H9 (cell line): ENCODE measurements around the gene IFIT5. TPM values are rescaled to one million over a fixed set of nuclear protein-coding genes. Genes with fewer than 3 reads are reported as not detected.

Experiments
- DNase-seq: peaks from one replicate; pipeline ENCODE4 v3.0.0-alpha.2; 2017
- H2AFZ ChIP-seq: one replicate; pipeline ENCODE4 v1.6.1; 2013; ENCODE audit warnings: mild to moderate bottlenecking, low read length, control low read depth, moderate library complexity
- H2AK5ac ChIP-seq: 2 replicates; pipeline ENCODE4 v1.6.1; 2013; ENCODE audit warnings: low read length, control low read depth, mixed read lengths; ENCODE audit not compliant: insufficient read length
- H2BK120ac ChIP-seq: one replicate; pipeline ENCODE4 v1.6.1; 2013; ENCODE audit warnings: low read depth, mild to moderate bottlenecking, low read length, control low read depth, inconsistent platforms; ENCODE audit not compliant: poor library complexity, severe bottlenecking
- H2BK12ac ChIP-seq: 2 replicates; pipeline ENCODE4 v1.6.1; 2013; ENCODE audit warnings: low read length, control low read depth, mixed read lengths, low read depth; ENCODE audit not compliant: insufficient read length
- H2BK15ac ChIP-seq: 2 replicates; pipeline ENCODE4 v1.6.1; 2013; ENCODE audit warnings: low read depth, low read length, control low read depth
- H2BK20ac ChIP-seq: one replicate; pipeline ENCODE4 v1.6.1; 2013; ENCODE audit warnings: low read depth, mild to moderate bottlenecking, low read length, control low read depth, inconsistent platforms; ENCODE audit not compliant: poor library complexity, severe bottlenecking
- H2BK5ac ChIP-seq: 2 replicates; pipeline ENCODE4 v1.6.1; 2013; ENCODE audit warnings: low read length, control low read depth, mixed read lengths; ENCODE audit not compliant: insufficient read length
- H3K14ac ChIP-seq: 2 replicates; pipeline ENCODE4 v1.6.1; 2013; ENCODE audit warnings: low read length, control low read depth; ENCODE audit not compliant: insufficient read depth
- H3K18ac ChIP-seq: 2 replicates; pipeline ENCODE4 v1.6.1; 2013; ENCODE audit warnings: low read depth, mild to moderate bottlenecking, mixed read lengths, low read length, control low read depth; ENCODE audit not compliant: insufficient read length
- H3K23ac ChIP-seq: 2 replicates; pipeline ENCODE4 v1.6.1; 2013; ENCODE audit warnings: low read length, control low read depth, mixed read lengths, low read depth; ENCODE audit not compliant: insufficient read length
- H3K23me2 ChIP-seq: 2 replicates; pipeline ENCODE4 v1.6.1; 2013; ENCODE audit warnings: low read depth, mild to moderate bottlenecking, mixed read lengths, low read length, control low read depth; ENCODE audit not compliant: insufficient read length, poor library complexity, severe bottlenecking
- H3K27ac ChIP-seq: 2 replicates; pipeline ENCODE4 v1.5.1; 2013; ENCODE audit warnings: low read length, control low read depth, mixed read lengths, low read depth; ENCODE audit not compliant: insufficient read length
- H3K27me3 ChIP-seq: 2 replicates; pipeline ENCODE4 v1.6.1; 2013; ENCODE audit warnings: low read length, control low read depth, inconsistent platforms; ENCODE audit not compliant: insufficient read depth
- H3K4ac ChIP-seq: 2 replicates; pipeline ENCODE4 v1.6.1; 2013; ENCODE audit warnings: low read depth, mild to moderate bottlenecking, control low read depth, inconsistent platforms, low read length, moderate library complexity
- H3K4me1 ChIP-seq: 2 replicates; pipeline ENCODE4 v1.6.1; 2013; ENCODE audit warnings: low read length, control low read depth, inconsistent platforms; ENCODE audit not compliant: insufficient read depth
- H3K4me2 ChIP-seq: 2 replicates; pipeline ENCODE4 v1.6.1; 2013; ENCODE audit warnings: low read length, control low read depth, mixed read lengths; ENCODE audit not compliant: insufficient read length, insufficient read depth
- H3K56ac ChIP-seq: 2 replicates; pipeline ENCODE4 v1.6.1; 2013; ENCODE audit warnings: low read depth, mild to moderate bottlenecking, mixed read lengths, low read length, control low read depth; ENCODE audit not compliant: insufficient read length
- H3K79me1 ChIP-seq: 2 replicates; pipeline ENCODE4 v1.6.1; 2013; ENCODE audit warnings: low read depth, mild to moderate bottlenecking, moderate library complexity, low read length, control low read depth, inconsistent platforms; ENCODE audit not compliant: insufficient read depth, poor library complexity, severe bottlenecking
- H3K79me2 ChIP-seq: 2 replicates; pipeline ENCODE4 v1.6.1; 2013; ENCODE audit warnings: low read length, control low read depth, inconsistent platforms; ENCODE audit not compliant: insufficient read depth
- H3K9ac ChIP-seq: 2 replicates; pipeline ENCODE4 v1.6.1; 2013; ENCODE audit warnings: low read length, control low read depth, mixed read lengths; ENCODE audit not compliant: insufficient read length; ENCODE audit errors: extremely low read depth
- H3K9me3 ChIP-seq: one replicate; pipeline ENCODE4 v1.6.1; 2013; ENCODE audit warnings: low read depth, low read length, inconsistent platforms; ENCODE audit not compliant: control insufficient read depth
- H3T11ph ChIP-seq: one replicate; pipeline ENCODE4 v1.6.1; 2013; ENCODE audit warnings: mild to moderate bottlenecking, low read length, control low read depth, inconsistent platforms
- H4K20me1 ChIP-seq: one replicate; pipeline ENCODE4 v1.6.1; 2013; ENCODE audit not compliant: control insufficient read depth, insufficient read length, insufficient read depth
- H4K5ac ChIP-seq: 2 replicates; pipeline ENCODE4 v1.6.1; 2013; ENCODE audit warnings: low read depth, mild to moderate bottlenecking, mixed read lengths, low read length, control low read depth; ENCODE audit not compliant: insufficient read length
- H4K8ac ChIP-seq: replicated peaks from 2 replicates; pipeline ENCODE4 v1.6.1; 2013; ENCODE audit warnings: low read length, control low read depth, mixed read lengths, low read depth; ENCODE audit not compliant: insufficient read length
- H4K91ac ChIP-seq: 2 replicates; pipeline ENCODE4 v1.6.1; 2013; ENCODE audit warnings: low read depth, mild to moderate bottlenecking, moderate library complexity, mixed read lengths, low read length, control low read depth; ENCODE audit not compliant: insufficient read length
- H3K27ac Mint-ChIP-seq, 3 experiments: 2 replicates in 2 of 3; 3 replicates in 1 of 3; pipeline ENCODE4 v1.8.0; 2020 to 2021; ENCODE audit warnings: mixed read lengths in 3 of 3, mild to moderate bottlenecking in 1 of 3, moderate library complexity in 1 of 3
- H3K27me3 Mint-ChIP-seq: 2 replicates; pipeline ENCODE4 v1.8.0; 2021; ENCODE audit warnings: low read depth, mild to moderate bottlenecking, moderate library complexity, mixed read lengths
- H3K36me3 Mint-ChIP-seq, 3 experiments: 2 replicates in 2 of 3; 3 replicates in 1 of 3; pipeline ENCODE4 v1.8.0; 2020 to 2021; ENCODE audit warnings: low read depth in 3 of 3, mixed read lengths in 3 of 3; ENCODE audit not compliant: insufficient read depth in 1 of 3
- H3K4me1 Mint-ChIP-seq, 2 experiments: 2 replicates each; pipeline ENCODE4 v1.8.0; 2020; ENCODE audit warnings: mixed read lengths in 2 of 2
- H3K4me3 Mint-ChIP-seq, 2 experiments: 2 replicates in 1 of 2; 3 replicates in 1 of 2; pipeline ENCODE4 v1.8.0; 2020 to 2021; ENCODE audit warnings: mild to moderate bottlenecking in 2 of 2, mixed read lengths in 2 of 2, moderate library complexity in 1 of 2
- H3K9me3 Mint-ChIP-seq, 2 experiments: 2 replicates in 1 of 2; 3 replicates in 1 of 2; pipeline ENCODE4 v1.8.0; 2020; ENCODE audit warnings: mild to moderate bottlenecking in 2 of 2, mixed read lengths in 2 of 2, moderate library complexity in 1 of 2
- CTCF ChIP-seq: fragments of 200-600 bp; sonication (generic); conservative IDR thresholded peaks from 3 replicates; pipeline ENCODE4 v1.8.0; 2021; ENCODE audit warnings: antibody characterized with exemption, mild to moderate bottlenecking
- WGBS: extraction: QIAGEN DNeasy Blood & Tissue Kit; methylation state at CpG from one replicate; pipeline ENCODE4 v1.1.7; 2013; ENCODE audit warnings: missing lambda C conversion rate, low lambda C conversion rate, mixed read lengths; ENCODE audit not compliant: insufficient read length; ENCODE audit errors: extremely low coverage; 5-methylcytosine and 5-hydroxymethylcytosine counted together
- total RNA-seq: library from RNA; stranded (reverse); gene quantifications from 2 replicates; pipeline ENCODE4 v1.2.1, GENCODE V29; 2021

Gene IFIT5
- total RNA-seq, 1 experiment from 2014 or later: 2.3 TPM

- H3K4me3 Mint-ChIP-seq: no peak overlapping the region
- peaks cover 5 to 9% of the 10 kb centered on the region in 2 experiments; a peak in 3 of 4 replicates for H3K4me1 Mint-ChIP-seq
- H3K56ac ChIP-seq: no peak overlapping the region
These were observed 29.7 kb upstream of the IFIT5 start for GRCh38 chr10:89384474-89385340.

More at GRCh38 chr10:89384474-89385340, 29.7 kb upstream of the IFIT5 start:
- Histone ChIP-seq H2BK20ac (no peak overlapping the region), H2AK5ac (no peak overlapping the region), H3T11ph (no peak overlapping the region), H3K27ac (no peak overlapping the region), H3K23me2 (no peaks in the 10 kb centered on the region), H3K9me3 (no peaks in the 10 kb centered on the region), H2BK15ac (no peak overlapping the region), H3K18ac (no peak overlapping the region), H4K8ac (no peak overlapping the region), H2BK12ac (no peak overlapping the region), H4K91ac (no peak overlapping the region), H4K20me1 (no peaks in the 10 kb centered on the region), H3K14ac (no peak overlapping the region), H3K23ac (no peak overlapping the region), H2AFZ (no peak overlapping the region), H3K4me1 (no peaks in the 10 kb centered on the region), H3K9ac (no peak overlapping the region), H2BK5ac (no peak overlapping the region), H3K79me2 (no peaks in the 10 kb centered on the region), H3K79me1 (no peaks in the 10 kb centered on the region), H4K5ac (no peak overlapping the region), H3K4me2 (no peak overlapping the region), H2BK120ac (no peak overlapping the region), H3K27me3 (no peaks in the 10 kb centered on the region), H3K4ac (no peak overlapping the region)
- Mint-ChIP-seq H3K36me3 (no peaks in the 10 kb centered on the region), H3K27ac (no peak overlapping the region), H3K9me3 (no peaks in the 10 kb centered on the region), H3K27me3 (no peaks in the 10 kb centered on the region)
- TF ChIP-seq CTCF: no peak
- WGBS: no CpG with 5 or more reads among the region's 4 CpGs
- no peak for DNase-seq
